Inflammatory macrophage treated with lipopolysaccharide for 1 hour (primary cell): ENCODE data around the gene ZNF14.
"Not testable (repeated sequence)": the region's sequence is repeated elsewhere in the genome, so short reads cannot be mapped to it uniquely, and the experiment has no call there.

Source experiments
- DNase-seq, 2 donors: peaks; one replicate each; pipeline ENCODE4 v3.0.0-alpha.2; 2020 to 2022

ZNF14 gene

DNA sequence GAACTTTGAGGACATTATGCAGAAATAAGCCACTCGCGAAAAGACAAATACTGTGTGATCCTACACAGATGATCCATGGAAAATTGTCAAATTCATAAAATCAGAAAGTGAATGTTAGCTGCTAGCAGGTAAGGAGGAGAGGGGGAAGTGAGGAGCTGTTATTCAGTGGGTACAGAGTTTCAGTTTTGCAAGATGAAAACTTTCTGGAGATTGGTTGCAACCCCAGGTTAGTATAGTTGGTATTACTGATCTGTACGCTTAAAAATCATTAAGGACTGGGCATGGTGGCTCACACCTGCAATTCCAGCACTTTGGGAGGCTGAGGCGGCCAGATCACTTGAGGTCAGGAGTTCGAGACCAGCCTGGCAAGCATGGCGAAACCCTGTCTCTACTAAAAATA lies 46.3 kb downstream of the ZNF14 start:
- DNase-seq: no peak

DNA sequence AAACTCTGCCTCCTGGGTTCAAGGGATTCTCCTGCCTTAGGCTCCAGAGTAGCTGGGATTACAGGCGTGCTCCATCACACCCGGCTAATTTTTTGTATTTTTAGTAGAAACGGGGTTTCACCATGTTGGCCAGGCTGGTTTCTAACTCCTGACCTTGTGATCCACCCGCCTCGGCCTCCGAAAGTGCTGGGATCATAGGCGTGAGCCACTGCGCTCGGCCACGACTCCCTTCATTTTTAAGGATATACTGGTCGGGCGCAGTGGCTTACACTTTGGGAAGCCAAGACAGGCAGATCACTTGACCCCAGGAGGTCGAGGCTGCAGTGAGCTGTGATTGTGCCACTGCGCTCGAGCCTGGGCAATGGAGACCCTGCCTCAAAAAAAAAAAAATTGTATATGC lies 46.8 kb downstream of the ZNF14 start:
- DNase-seq: not testable (repeated sequence)

DNA sequence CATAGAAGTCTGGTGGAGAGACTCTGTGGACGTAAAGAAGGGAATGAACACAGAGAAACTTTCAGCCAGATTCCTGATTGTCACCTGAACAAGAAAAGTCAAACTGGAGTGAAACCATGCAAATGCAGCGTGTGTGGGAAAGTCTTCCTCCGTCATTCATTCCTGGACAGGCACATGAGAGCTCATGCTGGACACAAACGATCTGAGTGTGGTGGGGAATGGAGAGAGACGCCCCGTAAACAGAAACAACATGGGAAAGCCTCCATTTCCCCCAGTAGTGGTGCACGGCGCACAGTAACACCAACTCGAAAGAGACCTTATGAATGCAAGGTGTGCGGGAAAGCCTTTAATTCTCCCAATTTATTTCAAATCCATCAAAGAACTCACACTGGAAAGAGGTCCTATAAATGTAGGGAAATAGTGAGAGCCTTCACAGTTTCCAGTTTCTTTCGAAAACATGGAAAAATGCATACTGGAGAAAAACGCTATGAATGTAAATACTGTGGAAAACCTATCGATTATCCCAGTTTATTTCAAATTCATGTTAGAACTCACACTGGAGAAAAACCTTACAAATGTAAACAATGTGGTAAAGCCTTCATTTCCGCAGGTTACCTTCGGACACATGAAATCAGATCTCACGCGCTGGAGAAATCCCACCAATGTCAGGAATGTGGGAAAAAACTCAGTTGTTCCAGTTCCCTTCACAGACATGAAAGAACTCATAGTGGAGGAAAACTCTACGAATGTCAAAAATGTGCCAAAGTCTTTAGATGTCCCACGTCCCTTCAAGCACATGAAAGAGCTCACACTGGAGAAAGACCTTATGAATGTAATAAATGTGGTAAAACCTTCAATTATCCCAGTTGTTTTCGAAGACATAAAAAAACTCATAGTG lies 53.5 kb downstream of the ZNF14 start:
- DNase-seq: no peak

DNA sequence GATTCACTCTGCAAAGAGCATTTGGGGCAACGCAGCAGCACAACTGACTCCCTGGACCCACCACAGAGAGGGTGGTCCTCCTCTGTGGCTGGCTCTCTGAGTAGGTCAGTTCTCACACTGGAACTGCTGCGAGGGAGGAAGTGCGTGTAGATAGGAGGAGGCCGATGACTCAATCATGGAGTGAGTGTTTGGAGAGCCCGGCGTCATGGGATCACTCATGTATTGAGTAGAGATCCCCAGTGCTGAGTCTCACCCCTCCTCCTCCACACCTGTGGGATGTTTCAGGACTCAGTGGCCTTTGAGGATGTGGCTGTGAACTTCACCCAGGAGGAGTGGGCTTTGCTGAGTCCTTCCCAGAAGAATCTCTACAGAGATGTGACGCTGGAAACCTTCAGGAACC lies 55.3 kb downstream of the ZNF14 start:
- DNase-seq: no peak

DNA sequence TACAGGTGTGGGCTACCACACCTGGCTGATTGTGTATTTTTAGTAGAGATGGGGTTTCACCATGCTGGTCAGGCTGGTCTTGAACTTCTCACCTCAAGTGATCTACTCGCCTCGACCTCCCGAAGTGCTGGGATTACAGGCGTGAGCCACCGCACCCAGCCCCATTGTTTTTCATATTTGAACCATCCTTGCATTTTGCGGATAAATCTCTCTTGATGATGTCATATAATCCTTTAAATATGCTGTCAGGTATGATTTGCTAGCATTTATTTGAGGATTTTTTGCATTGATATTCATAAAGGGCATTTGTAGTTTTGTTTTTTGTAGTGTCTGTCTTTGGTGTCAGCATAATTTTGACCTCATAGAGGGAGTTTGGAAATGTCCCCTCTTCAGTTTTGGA lies 58.6 kb downstream of the ZNF14 start:
- no peak for DNase-seq

DNA sequence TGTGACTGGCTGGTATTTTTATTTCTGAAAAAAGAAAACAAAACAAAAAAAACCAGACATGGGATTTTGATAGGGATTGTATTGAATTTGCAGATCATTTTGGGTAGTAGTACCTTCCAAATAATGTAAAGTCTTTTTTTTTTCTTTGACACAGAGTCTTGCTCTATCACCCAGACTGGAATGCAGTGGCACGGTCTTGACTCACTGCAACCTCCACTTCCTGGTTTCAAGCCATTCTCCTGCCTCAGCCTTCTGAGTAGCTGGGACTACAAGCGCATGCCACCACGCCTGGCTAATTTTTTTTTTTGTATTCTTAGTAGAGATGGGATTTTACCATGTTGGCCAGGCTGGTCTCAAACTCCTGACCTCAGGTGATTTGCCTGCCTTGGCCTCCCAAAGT lies 60.1 kb downstream of the ZNF14 start:
- no peak for DNase-seq

DNA sequence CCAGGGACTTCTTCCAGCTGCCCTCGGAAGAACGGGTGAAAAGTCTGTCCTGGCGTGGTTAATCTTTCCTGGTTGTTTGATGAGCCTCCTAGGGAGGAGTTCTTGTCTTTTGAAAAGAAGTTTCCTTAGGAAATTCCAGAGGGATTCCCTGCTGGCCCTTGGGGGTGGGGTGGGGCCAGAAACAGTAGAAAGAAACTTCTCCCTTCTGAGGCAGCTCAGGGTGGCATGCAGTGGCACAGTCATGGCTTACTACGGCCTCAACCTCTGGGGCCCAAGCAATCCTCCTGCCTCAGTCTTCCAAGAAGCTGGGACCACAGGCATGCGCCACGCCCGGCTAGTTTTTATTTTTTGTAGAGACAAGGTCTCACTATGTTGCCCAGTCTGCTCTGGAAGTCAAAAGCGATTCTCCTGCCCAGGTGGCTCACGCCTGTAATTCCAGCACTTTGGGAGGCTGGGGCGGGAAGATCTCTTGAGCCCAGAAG lies 62.8 kb downstream of the ZNF14 start:
- DNase-seq: peak; percentile 23 to 45

DNA sequence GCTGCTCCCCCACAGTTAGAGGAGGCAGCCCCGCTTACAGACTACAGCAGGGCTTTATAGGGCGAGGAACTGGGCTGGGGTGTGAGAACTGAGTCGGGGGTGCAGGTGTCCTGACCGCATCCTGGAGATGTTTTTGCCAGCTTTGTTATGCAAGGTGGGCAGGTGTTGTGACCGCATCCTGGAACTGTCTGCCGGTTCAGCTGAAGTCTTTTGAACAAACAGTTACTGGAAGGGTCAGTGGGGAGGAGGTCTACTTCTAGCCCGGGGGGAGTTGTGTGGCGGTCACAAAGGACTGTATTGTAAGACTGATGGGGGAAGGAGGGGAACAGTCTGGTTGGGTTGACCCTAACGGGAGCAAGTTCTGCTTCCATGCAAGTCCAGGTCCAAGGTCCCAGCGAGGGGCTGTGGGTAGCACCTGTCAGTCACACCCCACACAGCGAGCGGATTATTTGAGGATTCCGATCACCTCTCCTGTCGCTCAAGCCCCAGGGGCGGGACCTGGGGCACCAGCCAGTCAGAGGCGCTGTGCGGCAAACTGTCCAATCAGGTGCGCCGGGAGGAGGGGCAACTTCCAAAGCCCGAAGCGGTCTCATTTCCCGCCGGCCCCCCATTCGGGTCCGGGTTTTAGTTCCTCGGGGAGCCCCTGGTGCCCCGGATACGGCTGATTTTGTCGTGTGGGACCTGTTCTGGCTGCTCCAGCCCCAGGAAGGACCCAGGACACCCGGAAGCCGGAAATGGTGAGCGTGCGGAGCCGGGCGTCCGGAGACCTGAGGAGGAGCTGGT lies 64.5 kb downstream of the ZNF14 start, which contains the start of gene ZNF101:
Gene ZNF101, plus strand, starts transcription at position 610 of the 783 bp plus-strand sequence. Its CDS starts 125 bp downstream, at position 735.
- DNase-seq: peak; percentile 92 to 94

DNA sequence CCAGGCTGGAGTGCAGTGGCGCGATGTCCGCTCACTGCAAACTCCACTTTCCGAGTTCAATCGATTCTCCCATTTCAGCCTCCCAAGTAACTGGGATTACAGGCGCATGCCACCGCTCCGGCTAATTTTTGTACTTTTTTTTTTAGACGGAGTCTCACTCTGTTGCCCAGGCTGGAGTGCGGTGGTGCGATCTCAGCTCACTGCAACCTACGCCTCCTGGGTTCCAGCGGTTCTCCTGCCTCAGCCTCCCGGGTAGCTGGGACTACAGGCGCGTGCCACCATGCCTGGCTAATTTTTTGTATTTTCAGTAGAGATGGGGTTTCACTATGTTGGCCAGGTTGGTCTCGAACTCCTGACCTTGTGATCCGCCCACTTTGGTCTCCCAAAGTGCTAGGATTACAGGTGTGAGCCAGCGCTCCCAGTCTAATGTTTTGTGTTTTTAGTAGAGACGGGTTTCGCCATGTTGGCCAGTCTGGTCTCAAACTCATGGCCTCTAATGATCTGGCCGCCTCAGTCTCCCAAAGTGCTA lies 67.4 kb downstream of the ZNF14 start:
- DNase-seq: not testable (repeated sequence)

DNA sequence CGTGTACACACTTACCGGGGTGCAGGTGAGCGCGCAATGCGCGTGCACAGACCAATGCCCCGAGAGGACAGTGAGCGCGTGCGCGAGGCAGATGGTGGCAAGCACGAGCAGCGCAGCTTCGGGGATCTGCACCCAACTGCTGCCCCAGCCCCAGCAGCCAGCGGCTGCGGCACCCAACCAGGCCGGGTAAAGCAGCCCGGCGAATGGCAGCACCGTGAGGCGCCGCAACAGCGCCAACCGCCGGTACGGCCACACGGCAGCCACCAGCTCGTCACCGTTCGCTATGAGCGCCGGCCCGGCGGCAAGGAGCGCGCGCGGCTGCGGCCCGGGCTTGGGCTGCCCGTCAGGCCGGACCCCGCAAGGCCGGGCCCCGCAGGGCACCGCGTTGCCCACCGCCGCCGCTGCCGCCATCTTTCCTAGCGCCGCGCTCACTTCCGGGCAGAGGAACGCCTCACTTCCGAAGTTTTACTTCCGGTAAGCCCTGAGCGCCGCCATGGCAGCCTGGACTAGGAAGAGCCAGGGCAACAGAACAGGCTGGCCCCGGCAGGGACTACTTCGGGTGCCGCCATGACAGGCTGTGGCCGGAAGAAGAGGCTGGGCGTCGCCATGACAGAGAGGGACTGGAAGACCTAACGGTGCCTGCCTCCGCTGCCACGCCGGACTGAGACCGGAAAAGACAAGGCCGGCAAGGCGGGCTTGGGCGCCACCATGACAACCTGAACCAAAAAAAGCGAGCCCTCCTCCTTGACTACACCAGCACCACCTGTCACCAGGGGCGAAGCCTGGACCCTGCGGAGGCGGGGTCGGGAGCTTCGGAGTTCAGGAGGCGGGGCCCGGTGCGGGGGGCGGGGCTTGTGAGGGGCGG lies 69.4 kb downstream of the ZNF14 start, which contains the start of gene ATP13A1:
Gene ATP13A1, minus strand, starts transcription at position 421 of the 865 bp plus-strand sequence. Its CDS starts 10 bp downstream, at position 411.
- peak; percentile 94 to 97 for DNase-seq

DNA sequence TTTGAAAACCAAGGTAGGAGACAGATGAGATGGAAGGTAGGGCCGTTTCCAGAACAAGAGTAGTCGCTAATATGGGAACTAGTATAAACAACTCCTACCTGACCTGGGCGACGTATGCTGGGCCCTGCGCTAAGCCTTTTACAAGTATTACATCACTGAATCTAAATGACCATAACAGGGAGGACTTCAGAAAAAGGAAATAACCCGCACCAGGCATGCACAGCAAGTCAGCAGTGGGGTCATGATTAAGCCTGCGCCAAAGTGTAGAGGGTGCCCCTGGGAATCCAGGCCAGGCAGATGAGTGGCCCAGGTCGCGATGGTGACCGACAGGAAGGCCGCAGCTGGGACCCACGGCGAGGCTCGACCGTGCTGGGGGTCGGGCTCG lies 70.0 kb downstream of the ZNF14 start:
- peak in 1 of 2 donors; percentile 25 for DNase-seq

DNA sequence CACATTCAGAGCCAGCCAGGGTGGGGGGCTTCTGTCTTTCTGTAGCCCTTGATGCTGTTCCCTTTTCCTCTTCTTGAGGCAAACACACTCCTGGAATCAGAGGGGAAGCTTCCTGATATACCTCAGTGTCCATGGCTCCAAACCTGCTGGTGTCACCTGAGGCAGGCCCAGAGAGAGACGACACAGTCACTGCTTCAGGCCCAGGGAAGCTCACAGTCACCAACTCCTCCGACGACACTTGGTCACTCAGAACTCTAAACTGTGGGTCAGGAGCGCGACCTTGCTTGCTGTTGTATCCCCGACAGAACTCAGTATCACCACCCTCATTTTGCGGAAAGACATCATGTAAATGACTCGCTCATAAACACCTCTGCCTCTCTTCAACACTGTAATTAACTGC lies 70.6 kb downstream of the ZNF14 start:
- no peak for DNase-seq

DNA sequence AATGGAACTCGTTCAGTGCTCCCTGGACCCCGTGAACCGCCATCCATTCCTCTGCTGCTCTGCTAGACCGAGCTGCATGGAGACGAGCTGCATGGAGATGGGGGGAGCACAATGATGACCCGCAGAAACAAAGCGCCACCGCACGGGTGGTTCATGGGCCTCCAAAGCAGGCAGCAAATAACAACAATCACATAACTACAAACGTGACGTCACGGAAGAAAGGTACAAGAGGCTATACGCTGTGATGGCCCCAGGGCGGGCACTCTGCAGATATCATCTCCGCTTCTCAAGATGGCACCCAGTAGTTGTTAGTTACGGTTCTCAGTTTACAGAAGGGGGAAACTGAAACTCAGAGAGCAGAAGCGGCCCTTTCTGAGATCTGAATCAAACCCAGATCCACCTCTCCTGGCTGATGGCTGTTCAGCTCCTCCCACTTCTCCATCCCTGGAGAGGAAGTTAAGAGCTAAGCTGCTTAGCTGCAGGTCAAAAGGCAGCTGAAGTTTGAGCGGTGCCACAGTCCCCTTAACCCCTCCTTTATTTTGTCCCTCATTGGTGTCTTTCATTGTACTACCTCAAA lies 71.1 kb downstream of the ZNF14 start:
- DNase-seq: peak; percentile 57 to 59

DNA sequence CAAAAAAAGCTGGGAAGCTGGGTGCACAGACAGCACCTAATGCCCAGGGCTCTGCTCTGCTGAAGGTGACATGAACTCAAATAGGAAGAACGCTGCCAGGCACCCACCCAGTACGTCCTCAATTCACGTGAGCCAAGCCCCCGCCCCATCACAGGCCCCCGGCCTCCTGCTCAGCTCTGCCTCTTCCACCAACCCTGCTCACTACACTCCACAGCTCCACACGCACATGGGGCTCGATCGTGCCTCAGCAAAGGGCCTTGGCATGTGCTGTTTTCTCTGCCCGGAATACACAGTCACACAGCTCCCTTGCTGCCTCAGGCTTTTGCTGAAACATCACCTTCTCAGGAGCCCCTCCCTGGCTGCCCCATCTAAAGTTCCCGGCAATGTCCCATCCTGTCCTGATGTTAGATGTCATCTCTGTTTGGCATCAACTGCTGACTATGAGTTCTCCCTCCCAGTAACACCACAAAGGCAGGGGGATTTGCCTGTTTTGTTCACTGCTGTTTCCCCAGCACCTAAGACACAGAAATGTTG lies 71.7 kb downstream of the ZNF14 start:
- no peak for DNase-seq
